A549 (cell line): Measurements from ENCODE around the gene GRIK4. TPM values are rescaled to one million over a fixed set of nuclear protein-coding genes. Genes with fewer than 3 reads are reported as not detected.

Source experiments
- ATAC-seq, 2 experiments: fragments of 200-7000 bp in 1 of 2; fragments of >200 bp in 1 of 2; cut with Nextera tagmentation in 1 of 2; cut with Tn5 transposase in 1 of 2; 3 replicates each; pipeline versions ENCODE4 v1.8.0 to v1.9.1; 2018 to 2020; ENCODE audit warnings: mild to moderate bottlenecking in 1 of 2, moderate library complexity in 1 of 2
- CTCF ChIA-PET: fragments of 300-600 bp; sonication (Branson Sonifier 250); formaldehyde crosslinking; extraction: SDS; loops from one replicate; lab custom pipeline; 2021; ENCODE audit warnings: antibody characterized with exemption, inconsistent platforms; lab: Yijun Ruan, JAX
- POLR2A ChIA-PET: fragments of 350-600 bp; formaldehyde crosslinking; extraction: SDS; loops from one replicate; lab custom pipeline; 2021; ENCODE audit warnings: antibody characterized with exemption, inconsistent platforms; lab: Yijun Ruan, JAX
- DNase-seq, 2 experiments: peaks; one replicate each; pipeline versions ENCODE4 v3.0.0 to v3.0.0-alpha.2; 2011 to 2016; ENCODE audit warnings: low read depth in 1 of 2, low spot score in 1 of 2
- FAIRE-seq: peaks from 2 replicates; lab custom pipeline; 2011; peaks lifted over from hg19 to GRCh38; lab: Jason Lieb, UNC
- H3K27ac ChIP-seq, 2 experiments: fragments of >200 bp; sonication (Bioruptor Twin); formaldehyde crosslinking; 3 replicates each; pipeline ENCODE4 v1.5.1; 2016 to 2017
- H3K4me1 ChIP-seq: fragments of >200 bp; sonication (Bioruptor Twin); formaldehyde crosslinking; 3 replicates; pipeline ENCODE4 v1.6.1; 2016
- H3K4me2 ChIP-seq: fragments of >200 bp; sonication (Bioruptor Twin); formaldehyde crosslinking; 3 replicates; pipeline ENCODE4 v1.6.1; 2016
- H3K4me3 ChIP-seq: fragments of >200 bp; sonication (Bioruptor Twin); formaldehyde crosslinking; 3 replicates; pipeline ENCODE4 v1.5.1; 2016
- H3K9me3 ChIP-seq: fragments of >200 bp; sonication (Bioruptor Twin); formaldehyde crosslinking; 3 replicates; pipeline ENCODE4 v1.6.1; 2016
- CBX2 ChIP-seq: fragments of 200-600 bp; sonication (generic); IDR thresholded peaks from 2 replicates; pipeline ENCODE4 v1.6.1; 2016; ENCODE audit warnings: low read depth, mild to moderate bottlenecking, borderline replicate concordance
- CEBPB ChIP-seq, 2 experiments: fragments of >200 bp in 1 of 2; sonication (Bioruptor Twin) in 1 of 2; formaldehyde crosslinking in 1 of 2; IDR thresholded peaks; 2 replicates each; pipeline ENCODE4 v1.6.1; 2012 to 2016
- ELK1 ChIP-seq: fragments of 150-350 bp; IDR thresholded peaks from 2 replicates; pipeline ENCODE4 v1.6.1; 2014; ENCODE audit warnings: low read depth, mild to moderate bottlenecking, low read length
- EP300 ChIP-seq, 2 experiments: fragments of >200 bp; sonication (Bioruptor Twin); formaldehyde crosslinking; IDR thresholded peaks; 2 replicates in 1 of 2; 3 replicates in 1 of 2; pipeline ENCODE4 v1.6.1; 2016 to 2017
- ESRRA ChIP-seq: fragments of 150-350 bp; IDR thresholded peaks from 2 replicates; pipeline ENCODE4 v1.6.1; 2014; ENCODE audit warnings: mild to moderate bottlenecking, low read length, borderline replicate concordance
- FOSL2 ChIP-seq, 2 experiments: fragments of 450-650 bp in 1 of 2; fragments of >200 bp in 1 of 2; sonication (Bioruptor Twin) in 1 of 2; formaldehyde crosslinking; IDR thresholded peaks; 2 replicates each; pipeline versions ENCODE4 v1.5.0 to v1.6.1; 2016 to 2020; ENCODE audit warnings: mild to moderate bottlenecking in 1 of 2, moderate library complexity in 1 of 2
- HEYL ChIP-seq: fragments of 250-450 bp; sonication (Bioruptor Pico); IDR thresholded peaks from 2 replicates; pipeline ENCODE4 v1.8.0; 2021; ENCODE audit warnings: mild to moderate bottlenecking, moderate library complexity
- HOXB13 ChIP-seq: fragments of 250-450 bp; sonication (Bioruptor Pico); IDR thresholded peaks from 2 replicates; pipeline ENCODE4 v1.5.0; 2020; ENCODE audit warnings: low read depth, mild to moderate bottlenecking, moderate library complexity
- HOXB5 ChIP-seq: fragments of 250-450 bp; sonication (Bioruptor Pico); IDR thresholded peaks from 2 replicates; pipeline ENCODE4 v1.5.0; 2020; ENCODE audit warnings: mild to moderate bottlenecking, moderate library complexity
- JUNB ChIP-seq: fragments of >200 bp; sonication (Bioruptor Twin); formaldehyde crosslinking; IDR thresholded peaks from 2 replicates; pipeline ENCODE4 v1.6.1; 2016
- KDM5A ChIP-seq: fragments of 200-600 bp; sonication (generic); IDR thresholded peaks from 2 replicates; pipeline ENCODE4 v1.6.1; 2016; ENCODE audit warnings: antibody characterized with exemption, mild to moderate bottlenecking
- MAFK ChIP-seq: fragments of 450-650 bp; IDR thresholded peaks from 2 replicates; pipeline ENCODE4 v1.6.1; 2014; ENCODE audit not compliant: partially characterized antibody
- MYC ChIP-seq: IDR thresholded peaks from 2 replicates; pipeline ENCODE4 v1.6.1; 2012; ENCODE audit warnings: mild to moderate bottlenecking, inconsistent platforms, low read length, improper control_type of control experiment, borderline replicate concordance
- POLR2AphosphoS2 ChIP-seq: conservative IDR thresholded peaks from 2 replicates; pipeline ENCODE4 v1.6.1; 2012; ENCODE audit warnings: low read length, improper control_type of control experiment, inconsistent platforms
- RARB ChIP-seq: fragments of 250-450 bp; sonication (Bioruptor Pico); IDR thresholded peaks from 2 replicates; pipeline ENCODE4 v1.8.0; 2021; ENCODE audit warnings: mild to moderate bottlenecking, moderate library complexity
- REST ChIP-seq: fragments of 200-600 bp; sonication (generic); IDR thresholded peaks from 2 replicates; pipeline ENCODE4 v1.6.1; 2016; ENCODE audit warnings: antibody characterized with exemption, mild to moderate bottlenecking, moderate library complexity
- RNF2 ChIP-seq: fragments of 200-600 bp; sonication (generic); IDR thresholded peaks from 2 replicates; pipeline ENCODE4 v1.6.1; 2016; ENCODE audit warnings: low read depth, mild to moderate bottlenecking, antibody characterized with exemption, moderate library complexity, borderline replicate concordance
- TFCP2L1 ChIP-seq: fragments of 250-450 bp; sonication (Bioruptor Pico); IDR thresholded peaks from 2 replicates; pipeline ENCODE4 v1.5.0; 2021; ENCODE audit warnings: mild to moderate bottlenecking
- TP53 ChIP-seq: fragments of 250-450 bp; sonication (Bioruptor Pico); IDR thresholded peaks from 2 replicates; pipeline ENCODE4 v1.5.0; 2021; ENCODE audit warnings: mild to moderate bottlenecking, moderate library complexity
- ZFP36 ChIP-seq: fragments of 450-650 bp; IDR thresholded peaks from 2 replicates; pipeline ENCODE4 v1.6.1; 2014; ENCODE audit warnings: borderline replicate concordance; ENCODE audit not compliant: partially characterized antibody
- WGBS: methylation state at CpG from one replicate; pipeline ENCODE4 v1.1.6; 2017; ENCODE audit errors: missing lambda C conversion rate; 5-methylcytosine and 5-hydroxymethylcytosine counted together
- polyA plus RNA-seq, 4 experiments: library from polyadenylated mRNA; depleted of rRNA in 3 of 4; stranded (reverse); fragments of >200 nt; fragmentation: RNase III in 1 of 4; extraction: RNeasy Plus Mini Kit Qiagen cat#74134 plus additional on column Dnase treatment in 1 of 4; gene quantifications; 2 replicates in 3 of 4; 3 replicates in 1 of 4; pipeline ENCODE4 v1.2.3, GENCODE V29; 2011 to 2017
- TF ChIP-seq, protein P1 (sequence below): fragments of >200 bp; sonication (Bioruptor Twin); formaldehyde crosslinking; IDR thresholded peaks from 2 replicates; pipeline ENCODE4 v1.6.1; 2016
- TF ChIP-seq, protein P2 (sequence below): IDR thresholded peaks from 2 replicates; pipeline ENCODE4 v1.6.1; 2012; ENCODE audit warnings: low read depth, borderline replicate concordance
- TF ChIP-seq, protein P3 (sequence below): IDR thresholded peaks from 2 replicates; pipeline ENCODE4 v1.6.1; 2012
- TF ChIP-seq, protein P4 (sequence below): fragments of >200 bp; sonication (Bioruptor Twin); formaldehyde crosslinking; IDR thresholded peaks from 3 replicates; pipeline ENCODE4 v1.5.1; 2016

GRIK4 gene
- polyA plus RNA-seq, 2 of the 4 experiments (the other 2 are of a cell fraction): 0.01 TPM; not detected in 1

DNA sequence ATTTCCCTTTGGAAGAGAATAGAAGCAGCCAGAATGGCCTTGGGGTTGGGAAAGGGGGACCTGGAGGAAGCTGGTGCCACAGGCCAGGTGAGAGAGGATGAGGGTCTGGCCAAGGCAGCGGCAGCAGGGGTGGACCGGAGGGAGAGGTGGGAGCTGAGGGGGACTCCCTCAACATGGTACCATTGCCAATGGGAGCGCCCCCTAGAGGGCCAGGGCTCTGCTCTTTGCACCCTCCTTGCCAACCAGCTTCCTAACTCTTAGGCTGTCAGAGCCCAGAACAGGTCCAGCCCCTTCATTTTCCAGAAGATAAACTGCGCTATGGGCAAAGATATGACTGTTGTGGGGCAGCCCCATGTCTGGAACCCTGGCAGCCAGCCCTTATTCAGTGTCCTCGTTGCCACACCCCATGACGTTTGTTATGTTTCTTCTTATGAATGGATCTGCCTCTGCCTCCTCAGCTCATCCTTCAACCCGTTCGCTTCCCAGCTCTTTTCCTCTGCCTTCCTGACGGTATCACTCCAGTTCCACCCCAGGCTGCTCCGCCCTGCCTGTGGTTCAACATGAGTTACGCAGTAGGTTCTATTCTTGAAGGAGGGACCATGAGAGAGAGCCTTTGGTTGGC, 185.2 kb downstream of the GRIK4 start:
- no peak for ATAC-seq
- CTCF ChIA-PET: interaction anchor here (0.6 to 5.4 kb wide), 3 partner anchors 12 to 410 kb away, joined by 3 to 31 read pairs (median 4); no protein-coding TSS in a partner anchor

GRCh38 chr11:120698918-120699317, 187.4 kb downstream of the GRIK4 start:
- no peaks in the 10 kb centered on the region for H3K4me1 ChIP-seq
- 11% methylated on average over 2 of the region's 6 CpGs for WGBS
- no peak for FAIRE-seq
- TF ChIP-seq CEBPB (IDR thresholded peaks at IDR 0.05): no peak
- TF ChIP-seq, all 56 proteins: peak for 0
- ChIA-PET CTCF (interaction anchor here (5.4 kb wide), 1 partner anchor 14 kb away, joined by 31 read pairs; no protein-coding TSS in a partner anchor), POLR2A (no interaction called here)
- no peak overlapping the region for H3K4me3 ChIP-seq
- no peaks in the 10 kb centered on the region for H3K9me3 ChIP-seq
- no peak overlapping the region for H3K27ac ChIP-seq
- H3K4me2 ChIP-seq: no peak overlapping the region
- no peak for ATAC-seq
- DNase-seq: no peak

More for the DNA sequence above, 185.2 kb downstream of the GRIK4 start:
- H3K9me3 ChIP-seq: no peaks in the 10 kb centered on the region
- no peak overlapping the region for H3K4me2 ChIP-seq
- FAIRE-seq (no peak), DNase-seq (no peak)
- H3K27ac ChIP-seq: no peak overlapping the region
- POLR2A ChIA-PET: no interaction called here
- WGBS: 29% methylated on average over 11 of the region's 11 CpGs
- H3K4me1 ChIP-seq: no peaks in the 10 kb centered on the region
- TF ChIP-seq MYC: no peak
- TF ChIP-seq, protein P1, sequence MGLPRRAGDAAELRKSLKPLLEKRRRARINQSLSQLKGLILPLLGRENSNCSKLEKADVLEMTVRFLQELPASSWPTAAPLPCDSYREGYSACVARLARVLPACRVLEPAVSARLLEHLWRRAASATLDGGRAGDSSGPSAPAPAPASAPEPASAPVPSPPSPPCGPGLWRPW: no peak
- TF ChIP-seq, protein P2, sequence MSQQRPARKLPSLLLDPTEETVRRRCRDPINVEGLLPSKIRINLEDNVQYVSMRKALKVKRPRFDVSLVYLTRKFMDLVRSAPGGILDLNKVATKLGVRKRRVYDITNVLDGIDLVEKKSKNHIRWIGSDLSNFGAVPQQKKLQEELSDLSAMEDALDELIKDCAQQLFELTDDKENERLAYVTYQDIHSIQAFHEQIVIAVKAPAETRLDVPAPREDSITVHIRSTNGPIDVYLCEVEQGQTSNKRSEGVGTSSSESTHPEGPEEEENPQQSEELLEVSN: no peak
- no peak for TF ChIP-seq MAFK
- no peak for TF ChIP-seq FOSL2 (IDR thresholded peaks at IDR 0.05)
- TF ChIP-seq FOSL2 (CRISPR knock-in tag; IDR thresholded peaks at IDR 0.05): no peak
- no peak for TF ChIP-seq ELK1
- no peak for TF ChIP-seq POLR2AphosphoS2
- TF ChIP-seq HOXB13 (CRISPR knock-in tag): no peak
- no peak for TF ChIP-seq HEYL (CRISPR knock-in tag)
- TF ChIP-seq, protein P3, sequence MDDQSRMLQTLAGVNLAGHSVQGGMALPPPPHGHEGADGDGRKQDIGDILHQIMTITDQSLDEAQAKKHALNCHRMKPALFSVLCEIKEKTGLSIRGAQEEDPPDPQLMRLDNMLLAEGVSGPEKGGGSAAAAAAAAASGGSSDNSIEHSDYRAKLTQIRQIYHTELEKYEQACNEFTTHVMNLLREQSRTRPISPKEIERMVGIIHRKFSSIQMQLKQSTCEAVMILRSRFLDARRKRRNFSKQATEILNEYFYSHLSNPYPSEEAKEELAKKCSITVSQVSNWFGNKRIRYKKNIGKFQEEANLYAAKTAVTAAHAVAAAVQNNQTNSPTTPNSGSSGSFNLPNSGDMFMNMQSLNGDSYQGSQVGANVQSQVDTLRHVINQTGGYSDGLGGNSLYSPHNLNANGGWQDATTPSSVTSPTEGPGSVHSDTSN: no peak
- TF ChIP-seq, protein P4, sequence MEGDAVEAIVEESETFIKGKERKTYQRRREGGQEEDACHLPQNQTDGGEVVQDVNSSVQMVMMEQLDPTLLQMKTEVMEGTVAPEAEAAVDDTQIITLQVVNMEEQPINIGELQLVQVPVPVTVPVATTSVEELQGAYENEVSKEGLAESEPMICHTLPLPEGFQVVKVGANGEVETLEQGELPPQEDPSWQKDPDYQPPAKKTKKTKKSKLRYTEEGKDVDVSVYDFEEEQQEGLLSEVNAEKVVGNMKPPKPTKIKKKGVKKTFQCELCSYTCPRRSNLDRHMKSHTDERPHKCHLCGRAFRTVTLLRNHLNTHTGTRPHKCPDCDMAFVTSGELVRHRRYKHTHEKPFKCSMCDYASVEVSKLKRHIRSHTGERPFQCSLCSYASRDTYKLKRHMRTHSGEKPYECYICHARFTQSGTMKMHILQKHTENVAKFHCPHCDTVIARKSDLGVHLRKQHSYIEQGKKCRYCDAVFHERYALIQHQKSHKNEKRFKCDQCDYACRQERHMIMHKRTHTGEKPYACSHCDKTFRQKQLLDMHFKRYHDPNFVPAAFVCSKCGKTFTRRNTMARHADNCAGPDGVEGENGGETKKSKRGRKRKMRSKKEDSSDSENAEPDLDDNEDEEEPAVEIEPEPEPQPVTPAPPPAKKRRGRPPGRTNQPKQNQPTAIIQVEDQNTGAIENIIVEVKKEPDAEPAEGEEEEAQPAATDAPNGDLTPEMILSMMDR: no peak
- no peak for TF ChIP-seq EP300 (IDR thresholded peaks at IDR 0.05)
- TF ChIP-seq TP53 (CRISPR knock-in tag): no peak
- TF ChIP-seq TFCP2L1 (CRISPR knock-in tag): no peak
- no peak for TF ChIP-seq ZFP36
- no peak for TF ChIP-seq RARB (CRISPR knock-in tag)
- H3K4me3 ChIP-seq: no peak overlapping the region

DNA sequence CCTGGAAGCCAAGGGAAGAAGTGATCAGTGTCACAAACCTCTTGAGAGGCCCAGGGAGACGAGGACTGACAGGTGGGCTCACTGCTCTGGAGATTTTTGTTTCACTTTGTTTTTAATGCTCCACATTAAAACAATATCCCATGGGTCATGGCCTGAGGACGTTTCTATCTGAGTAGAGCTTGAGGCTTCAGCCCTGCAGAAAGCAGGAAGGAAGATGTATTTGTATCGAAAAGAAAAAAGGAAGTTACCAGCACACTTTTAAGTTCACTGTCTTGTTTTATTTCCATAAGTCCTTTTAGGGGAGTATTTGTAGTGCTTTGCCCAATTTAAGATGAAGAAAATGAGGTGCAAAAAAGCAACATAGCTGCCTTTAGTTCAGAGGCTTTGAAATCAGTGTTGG, 191.1 kb downstream of the GRIK4 start:
- Histone ChIP-seq H3K4me2 (no peak overlapping the region), H3K4me3 (no peak overlapping the region), H3K27ac (no peak overlapping the region), H3K4me1 (no peaks in the 10 kb centered on the region), H3K9me3 (0 out of 3 replicates have a peak, but pooled peaks cover 4% of the 10 kb centered on the region)
- ATAC-seq (no peak), DNase-seq (no peak), FAIRE-seq (no peak)
- ChIA-PET POLR2A (no interaction called here), CTCF (no interaction called here)
- WGBS: 17% methylated on average over 3 of the region's 3 CpGs
- TF ChIP-seq REST (no peak), HOXB5 (no peak), KDM5A (no peak), CEBPB (IDR thresholded peaks at IDR 0.05) (no peak), ESRRA (no peak), RNF2 (no peak), JUNB (no peak), CBX2 (no peak)
